Measurements from ENCODE around the gene SEPTIN6. TPM values are rescaled to one million over a fixed set of nuclear protein-coding genes. Genes with fewer than 3 reads are reported as not detected.
"Not testable (repeated sequence)": the region's sequence is repeated elsewhere in the genome, so short reads cannot be mapped to it uniquely, and the experiment has no call there.

The SEPTIN6 gene
- total RNA-seq, 2 donors from 2014 or later: 11.5 to 18.7 TPM

- no peak overlapping the region for H3K27ac ChIP-seq (ENCODE audit: low read depth, low read length)
- Mint-ChIP-seq H3K9me3 (peaks cover 64% of the 10 kb centered on the region), H3K27ac (no peak overlapping the region), H3K36me3 (ENCODE audit: low read depth) (no peaks in the 10 kb centered on the region), H3K4me3 (no peak overlapping the region), H3K27me3 (ENCODE audit: insufficient read depth) (no peaks in the 10 kb centered on the region), H3K4me1 (peaks cover 7% of the 10 kb centered on the region)
- H3K27me3 ChIP-seq (ENCODE audit: control insufficient read depth, insufficient read depth, low read length, poor library complexity, severe bottlenecking): no peaks in the 10 kb centered on the region
- H3K4me1 ChIP-seq (ENCODE audit: control insufficient read depth, insufficient read depth, low read length): no peaks in the 10 kb centered on the region
- 33% methylated on average over 1 of the region's 1 CpG; no CpG with 5 or more reads in 1 of the 2 experiments for WGBS, 2 experiments (ENCODE audit: insufficient coverage in 1 of 2, insufficient read length in 1 of 2)
- H3K36me3 ChIP-seq (ENCODE audit: control insufficient read depth, insufficient read depth, low read length): no peaks in the 10 kb centered on the region
- H3K4me3 ChIP-seq (ENCODE audit: low read length): no peak overlapping the region
- H3K9ac ChIP-seq (ENCODE audit: extremely low read depth, low read length, poor library complexity, severe bottlenecking): no peak overlapping the region
- DNase-seq: no peak
- no peaks in the 10 kb centered on the region for H3K9me3 ChIP-seq (ENCODE audit: control insufficient read depth, low read length)
- TF ChIP-seq CTCF (conservative IDR thresholded peaks at IDR 0.05): no peak
Measured at GRCh38 chrX:119684916-119685224, 8.1 kb downstream of the SEPTIN6 start.

GRCh38 chrX:119684312-119684711 is 8.7 kb downstream of the SEPTIN6 start:
- H3K9me3 Mint-ChIP-seq: peaks cover 60% of the 10 kb centered on the region
- H3K36me3 ChIP-seq (ENCODE audit: control insufficient read depth, insufficient read depth, low read length); H3K4me3 ChIP-seq (ENCODE audit: low read length); H3K9ac ChIP-seq (ENCODE audit: extremely low read depth, low read length, poor library complexity, severe bottlenecking); H3K4me1 Mint-ChIP-seq; H3K27me3 ChIP-seq (ENCODE audit: control insufficient read depth, insufficient read depth, low read length, poor library complexity, severe bottlenecking); H3K4me3 Mint-ChIP-seq; H3K27me3 Mint-ChIP-seq (ENCODE audit: insufficient read depth); H3K27ac Mint-ChIP-seq; H3K36me3 Mint-ChIP-seq (ENCODE audit: low read depth); H3K27ac ChIP-seq (ENCODE audit: low read depth, low read length); H3K4me1 ChIP-seq (ENCODE audit: control insufficient read depth, insufficient read depth, low read length); DNase-seq; H3K9me3 ChIP-seq (ENCODE audit: control insufficient read depth, low read length): not testable (repeated sequence)
- WGBS, 2 experiments (ENCODE audit: insufficient coverage in 1 of 2, insufficient read length in 1 of 2): 100% methylated on average over 1 to 6 of the region's 8 CpGs

GRCh38 chrX:119682019-119682989 is 10.7 kb downstream of the SEPTIN6 start:
- Histone ChIP-seq H3K27ac (ENCODE audit: low read depth, low read length) (no peak overlapping the region), H3K9ac (ENCODE audit: extremely low read depth, low read length, poor library complexity, severe bottlenecking) (no peak overlapping the region), H3K9me3 (ENCODE audit: control insufficient read depth, low read length) (no peaks in the 10 kb centered on the region), H3K27me3 (ENCODE audit: control insufficient read depth, insufficient read depth, low read length, poor library complexity, severe bottlenecking) (no peaks in the 10 kb centered on the region), H3K4me3 (ENCODE audit: low read length) (no peak overlapping the region), H3K36me3 (ENCODE audit: control insufficient read depth, insufficient read depth, low read length) (no peaks in the 10 kb centered on the region), H3K4me1 (ENCODE audit: control insufficient read depth, insufficient read depth, low read length) (no peaks in the 10 kb centered on the region)
- peaks cover 7% of the 10 kb centered on the region for H3K4me1 Mint-ChIP-seq
- no peak overlapping the region for H3K27ac Mint-ChIP-seq
- no peaks in the 10 kb centered on the region for H3K27me3 Mint-ChIP-seq (ENCODE audit: insufficient read depth)
- no peak overlapping the region for H3K4me3 Mint-ChIP-seq
- DNase-seq: no peak
- no peak for TF ChIP-seq CTCF (conservative IDR thresholded peaks at IDR 0.05)
- H3K36me3 Mint-ChIP-seq (ENCODE audit: low read depth): no peaks in the 10 kb centered on the region
- peaks cover 56% of the 10 kb centered on the region for H3K9me3 Mint-ChIP-seq
- 79 to 84% methylated on average over 5 to 11 of the region's 15 CpGs for WGBS, 2 experiments (ENCODE audit: insufficient coverage in 1 of 2, insufficient read length in 1 of 2)
